Choroid plexus epithelial cell (primary cell): ENCODE data around the gene MTIF3.

Experiments used
- DNase-seq: peaks from one replicate; pipeline ENCODE4 v3.0.0-alpha.2; 2010; ENCODE audit warnings: low read depth
- H3K4me3 ChIP-seq: 2 replicates; pipeline ENCODE4 v1.5.1; 2011; ENCODE audit warnings: low read depth, mild to moderate bottlenecking, control low read depth, low read length, moderate library complexity
- CTCF ChIP-seq: conservative IDR thresholded peaks from 2 replicates; pipeline ENCODE4 v1.5.1; 2011; ENCODE audit warnings: low read depth, mild to moderate bottlenecking, control low read depth, inconsistent platforms, low read length, moderate library complexity

Gene MTIF3

GRCh38 chr13:27489456-27489855 lies 39.1 kb upstream of the MTIF3 start:
- no peak for TF ChIP-seq CTCF
- H3K4me3 ChIP-seq: no peak overlapping the region
- DNase-seq: no peak

GRCh38 chr13:27487776-27488175 lies 37.4 kb upstream of the MTIF3 start:
- DNase-seq: peak; percentile 69
- TF ChIP-seq CTCF: peak; percentile 18
- H3K4me3 ChIP-seq: no peak overlapping the region

GRCh38 chr13:27483421-27483820 lies 33.1 kb upstream of the MTIF3 start:
- DNase-seq: no peak
- TF ChIP-seq CTCF: no peak
- no peak overlapping the region for H3K4me3 ChIP-seq

GRCh38 chr13:27482983-27483382 lies 32.6 kb upstream of the MTIF3 start:
- TF ChIP-seq CTCF: no peak
- DNase-seq: no peak
- H3K4me3 ChIP-seq: no peak overlapping the region

GRCh38 chr13:27481766-27482165 lies 31.4 kb upstream of the MTIF3 start:
- peak; percentile 63 for DNase-seq

GRCh38 chr13:27476943-27477703 lies 26.8 kb upstream of the MTIF3 start:
- DNase-seq: peak; percentile 60
- no peak for TF ChIP-seq CTCF

More at GRCh38 chr13:27481766-27482165, 31.4 kb upstream of the MTIF3 start:
- peak; percentile 87 for TF ChIP-seq CTCF
- H3K4me3 ChIP-seq: no peak overlapping the region

GRCh38 chr13:27474751-27475268 lies 24.4 kb upstream of the MTIF3 start:
- H3K4me3 ChIP-seq: no peak overlapping the region
- DNase-seq: no peak
- no peak for TF ChIP-seq CTCF

More at GRCh38 chr13:27476943-27477703, 26.8 kb upstream of the MTIF3 start:
- no peak overlapping the region for H3K4me3 ChIP-seq
